Measurements from ENCODE around the gene SLX9.

The SLX9 gene

DNA sequence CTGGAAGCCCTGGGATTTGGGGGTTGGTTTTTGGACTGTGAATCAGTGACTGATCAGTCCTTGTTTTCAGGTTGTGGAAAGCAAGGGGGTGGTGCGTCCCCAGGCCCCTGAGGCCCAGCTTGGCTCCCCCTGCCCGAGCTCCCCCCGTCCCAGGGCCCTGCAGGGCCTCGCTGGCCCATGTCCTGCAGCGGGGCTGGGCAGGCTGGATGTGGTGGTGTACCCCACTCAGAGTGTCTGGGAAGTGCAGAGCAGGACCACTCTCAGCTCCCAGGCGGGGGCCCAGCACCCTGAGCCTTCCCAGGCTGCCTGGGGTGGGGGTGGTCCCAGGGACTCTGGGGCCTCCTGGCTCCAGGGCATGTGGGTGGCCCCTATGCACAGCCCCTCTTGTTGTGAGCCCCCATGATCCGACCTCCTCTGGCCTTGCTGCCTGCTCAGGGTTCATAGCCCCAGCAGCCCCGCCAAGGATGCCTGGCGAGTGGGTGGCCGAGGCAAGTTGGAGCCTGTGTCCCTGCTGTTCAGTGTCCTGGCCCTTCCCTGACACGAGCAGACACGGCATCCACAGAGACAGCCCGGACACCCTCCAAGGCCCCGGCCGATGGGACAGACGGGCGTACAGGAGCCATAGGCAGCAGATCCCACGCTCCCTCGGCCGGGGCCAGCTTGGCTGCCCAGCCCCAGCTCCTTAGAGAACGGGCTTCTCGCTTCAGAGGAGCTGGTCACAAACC lies 37.9 kb downstream of the SLX9 start:
- no peak for TF ChIP-seq POLR2A (IDR thresholded peaks at IDR 0.05; ENCODE audit: low read depth, low read length)
- DNase-seq (ENCODE audit: insufficient read length, low spot score) = no peak
- FAIRE-seq = no peak

GRCh38 chr21:44979687-44980561 lies 40.1 kb downstream of the SLX9 start:
- no peak for FAIRE-seq

GRCh38 chr21:44980562-44981489 lies 41.0 kb downstream of the SLX9 start:
- DNase-seq (ENCODE audit: insufficient read length, low spot score) (no peak), FAIRE-seq (no peak)
- TF ChIP-seq POLR2A (IDR thresholded peaks at IDR 0.05; ENCODE audit: low read depth, low read length) = no peak

More at GRCh38 chr21:44979687-44980561, 40.1 kb downstream of the SLX9 start:
- no peak for TF ChIP-seq POLR2A (IDR thresholded peaks at IDR 0.05; ENCODE audit: low read depth, low read length)
- no peak for DNase-seq (ENCODE audit: insufficient read length, low spot score)

DNA sequence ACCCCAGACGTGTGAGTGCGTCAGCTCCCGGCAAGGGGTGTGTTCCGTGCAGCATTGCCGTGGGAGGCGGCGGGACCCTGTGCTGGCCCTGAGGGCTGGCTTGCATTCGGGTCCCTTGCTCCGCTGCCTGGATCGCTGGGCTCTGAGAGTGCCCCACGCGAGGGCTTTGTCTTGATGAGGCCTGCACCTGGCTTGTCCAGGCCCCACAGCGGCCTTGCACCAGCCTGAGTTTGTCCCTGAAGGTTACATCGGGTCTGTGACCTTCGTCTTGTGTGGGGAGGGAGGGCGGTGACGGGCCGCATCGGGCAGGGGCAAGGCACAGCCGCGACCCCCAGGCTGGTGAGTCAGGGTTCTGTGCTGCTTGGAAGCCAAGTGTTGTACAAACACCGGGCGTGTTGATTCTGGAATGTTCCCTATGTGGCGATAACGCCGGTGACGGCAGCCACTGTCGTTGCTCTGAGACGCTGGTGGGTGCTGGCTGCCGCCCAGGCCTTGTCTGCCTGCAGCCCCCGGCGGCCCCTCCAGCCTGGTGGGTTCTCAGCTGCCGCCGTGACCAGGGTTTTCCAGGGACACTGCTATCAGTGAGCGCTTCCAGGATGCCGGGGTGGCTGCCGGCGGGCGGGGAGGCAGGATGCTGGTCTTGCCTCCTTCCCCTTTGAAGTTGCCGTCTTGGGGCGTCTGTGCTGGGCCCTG lies 42.9 kb downstream of the SLX9 start:
- TF ChIP-seq POLR2A (IDR thresholded peaks at IDR 0.05; ENCODE audit: low read depth, low read length) = no peak
- FAIRE-seq = no peak

DNA sequence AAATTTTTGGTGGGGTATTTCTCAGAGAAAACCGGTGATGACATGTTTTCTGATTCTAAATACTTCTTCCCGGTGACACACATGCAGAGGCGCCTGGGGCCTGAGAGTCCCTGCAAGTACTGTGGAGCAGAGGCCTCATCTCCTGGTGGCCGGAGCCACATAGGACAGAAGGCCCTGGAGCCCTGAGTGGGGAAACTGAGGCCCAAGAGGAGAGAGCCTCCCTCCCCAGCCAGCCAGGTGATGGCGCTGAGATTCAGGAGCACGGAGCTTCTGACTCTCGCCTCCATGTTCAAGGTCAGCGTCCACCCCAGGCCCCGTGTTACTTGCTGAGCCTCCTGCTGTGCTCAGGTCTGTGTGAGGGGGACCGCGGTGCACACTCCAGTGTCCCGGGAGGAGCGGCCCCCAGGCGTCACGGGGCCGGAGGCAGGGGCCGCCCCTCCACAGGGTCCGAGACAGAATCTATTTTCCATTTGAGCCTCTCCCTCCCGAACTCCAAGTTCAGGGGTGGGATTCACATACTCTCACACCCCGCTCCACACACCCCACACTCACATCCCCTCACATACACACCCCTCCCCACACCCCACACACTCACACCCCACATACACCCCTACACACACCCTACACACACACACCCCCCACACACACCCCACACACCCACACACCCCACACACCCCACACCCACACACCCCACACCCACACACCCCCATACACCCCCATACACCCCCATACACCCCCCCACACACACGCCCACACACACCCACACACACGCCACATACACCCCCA lies 43.8 kb downstream of the SLX9 start:
- no peak for TF ChIP-seq POLR2A (IDR thresholded peaks at IDR 0.05; ENCODE audit: low read depth, low read length)
- DNase-seq (ENCODE audit: insufficient read length, low spot score) (no peak), FAIRE-seq (no peak)

More for the DNA sequence above, 42.9 kb downstream of the SLX9 start:
- DNase-seq (ENCODE audit: insufficient read length, low spot score) = no peak

- no peak for DNase-seq (ENCODE audit: insufficient read length, low spot score)
- TF ChIP-seq POLR2A (IDR thresholded peaks at IDR 0.05; ENCODE audit: low read depth, low read length) = no peak
- FAIRE-seq = no peak
Observed at GRCh38 chr21:44984428-44984791, 44.6 kb downstream of the SLX9 start.

DNA sequence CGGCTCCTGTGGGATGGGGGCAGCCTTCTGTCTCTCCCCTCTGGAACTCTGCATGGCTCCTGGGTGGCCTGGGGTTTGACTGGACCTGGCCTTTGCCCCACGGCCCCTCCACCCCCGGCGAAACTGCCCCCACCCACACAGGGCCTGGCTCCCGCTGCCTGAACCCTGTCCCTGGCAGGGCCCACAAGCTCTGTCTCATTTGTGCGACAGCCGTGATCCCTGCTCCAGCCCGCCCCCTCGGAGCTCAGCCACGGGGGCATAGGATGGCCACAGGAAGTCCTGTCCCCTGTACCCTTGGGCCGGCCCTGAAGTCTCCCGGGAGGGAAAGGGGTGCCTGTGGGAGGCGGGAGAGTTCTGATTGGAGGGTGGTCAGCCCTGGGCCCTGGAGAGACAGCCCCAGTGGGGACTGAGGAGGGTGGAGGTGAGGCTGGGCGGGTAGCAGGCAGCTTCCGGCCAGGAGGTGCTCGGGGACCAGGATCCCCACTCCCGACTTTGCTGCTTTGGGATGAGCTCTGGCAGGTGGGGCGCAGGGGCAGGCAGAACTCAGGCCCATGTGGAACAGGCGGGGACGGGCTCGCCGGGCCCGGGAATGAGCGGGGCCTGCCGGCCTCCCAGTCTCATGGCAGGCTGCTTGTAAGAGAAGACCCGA lies 45.1 kb downstream of the SLX9 start:
- DNase-seq (ENCODE audit: insufficient read length, low spot score) (no peak), FAIRE-seq (no peak)
- no peak for TF ChIP-seq POLR2A (IDR thresholded peaks at IDR 0.05; ENCODE audit: low read depth, low read length)

- DNase-seq (ENCODE audit: insufficient read length, low spot score) (no peak), FAIRE-seq (no peak)
- TF ChIP-seq POLR2A (IDR thresholded peaks at IDR 0.05; ENCODE audit: low read depth, low read length) = no peak
Observed at GRCh38 chr21:44985441-44986401, 45.9 kb downstream of the SLX9 start.

DNA sequence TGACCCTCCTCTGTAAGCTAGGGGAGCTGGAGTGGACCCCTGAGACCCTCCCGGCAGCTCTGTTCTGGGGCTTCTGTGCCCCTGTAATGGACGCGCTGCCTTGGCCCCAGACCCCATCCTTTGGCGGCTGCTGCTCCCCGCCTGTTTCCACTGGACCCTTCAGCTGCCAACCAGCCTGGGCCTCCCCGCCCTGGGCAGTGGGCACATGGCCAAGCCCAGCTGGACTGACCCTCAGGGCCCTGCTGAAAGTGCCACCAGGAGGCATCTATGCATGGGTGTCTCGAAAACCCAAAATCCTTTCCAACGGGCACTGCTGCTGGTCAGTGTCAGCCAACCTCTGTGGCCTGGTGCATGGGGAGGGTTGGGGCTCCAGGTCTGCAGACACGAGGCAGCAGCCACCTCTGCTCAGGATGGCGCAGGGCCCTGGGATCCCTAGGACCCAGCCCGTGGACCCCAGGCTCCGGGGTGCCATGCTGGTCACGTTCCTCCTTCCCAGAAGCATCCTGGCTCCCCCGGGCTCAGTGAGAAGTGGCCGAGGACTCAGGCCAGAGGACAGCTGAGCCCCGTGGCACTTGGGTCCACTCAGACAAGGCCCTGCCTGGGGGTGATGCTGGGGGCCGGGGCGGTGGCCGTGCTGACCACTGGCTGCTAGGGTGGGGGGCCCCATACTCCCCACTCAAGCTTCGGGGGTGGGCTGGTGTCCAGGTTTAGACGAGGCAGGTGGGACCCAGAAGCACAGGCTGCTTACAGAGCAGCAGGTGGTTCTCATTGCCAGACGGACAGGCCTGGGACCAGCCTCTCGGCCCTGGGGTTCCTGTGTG lies 46.9 kb downstream of the SLX9 start:
- FAIRE-seq (no peak), DNase-seq (ENCODE audit: insufficient read length, low spot score) (no peak)
- TF ChIP-seq POLR2A (IDR thresholded peaks at IDR 0.05; ENCODE audit: low read depth, low read length) = no peak

GRCh38 chr21:44987301-44987885 lies 47.6 kb downstream of the SLX9 start:
- no peak for TF ChIP-seq POLR2A (IDR thresholded peaks at IDR 0.05; ENCODE audit: low read depth, low read length)
- DNase-seq (ENCODE audit: insufficient read length, low spot score) = no peak
- no peak for FAIRE-seq
